Natural killer cell (primary cell): Measurements from ENCODE around the gene DENND1B. TPM values are rescaled to one million over a fixed set of nuclear protein-coding genes. Genes with fewer than 3 reads are reported as not detected.

Experiments
- ATAC-seq, 3 donors: fragments of 150-1000 bp in 2 of 3; fragments of 200-7000 bp in 1 of 3; cut with Tn5 transposase; 1 replicate in 1 of 3; 2 replicates in 2 of 3; pipeline ENCODE4 v1.10.0; 2021; ENCODE audit warnings: mild to moderate bottlenecking in 2 of 3, moderate library complexity in 2 of 3
- DNase-seq, 2 donors: peaks; one replicate each; pipeline versions ENCODE4 v3.0.0 to v3.0.0-alpha.2; 2013 to 2021; ENCODE audit warnings: mixed read lengths in 1 of 2
- H3K27ac ChIP-seq: one replicate; pipeline ENCODE4 v1.5.1; 2013; ENCODE audit warnings: mild to moderate bottlenecking, low read length
- H3K27me3 ChIP-seq: one replicate; pipeline ENCODE4 v1.6.1; 2013; ENCODE audit warnings: low read length; ENCODE audit not compliant: control insufficient read depth, insufficient read depth
- H3K36me3 ChIP-seq: one replicate; pipeline ENCODE4 v1.6.1; 2013; ENCODE audit warnings: low read length; ENCODE audit not compliant: control insufficient read depth, insufficient read depth
- H3K4me1 ChIP-seq: one replicate; pipeline ENCODE4 v1.6.1; 2013; ENCODE audit warnings: low read length; ENCODE audit not compliant: control insufficient read depth, insufficient read depth
- H3K4me3 ChIP-seq: one replicate; pipeline ENCODE4 v1.5.1; 2013; ENCODE audit warnings: low read length
- H3K9me3 ChIP-seq: one replicate; pipeline ENCODE4 v1.6.1; 2013; ENCODE audit warnings: low read length; ENCODE audit not compliant: control insufficient read depth, insufficient read depth
- H3K27ac Mint-ChIP-seq, 2 donors: one replicate each; pipeline ENCODE4 v1.8.0; 2022; ENCODE audit warnings: mild to moderate bottlenecking in 2 of 2, mixed read lengths in 2 of 2, moderate library complexity in 1 of 2
- H3K27me3 Mint-ChIP-seq, 2 donors: one replicate each; pipeline ENCODE4 v1.8.0; 2022; ENCODE audit warnings: low read depth in 2 of 2, mixed read lengths in 2 of 2
- H3K36me3 Mint-ChIP-seq: one replicate; pipeline ENCODE4 v1.8.0; 2022; ENCODE audit warnings: mixed read lengths
- H3K4me1 Mint-ChIP-seq, 2 donors: one replicate each; pipeline ENCODE4 v1.8.0; 2022; ENCODE audit warnings: mixed read lengths in 2 of 2
- H3K4me3 Mint-ChIP-seq: one replicate; pipeline ENCODE4 v1.8.0; 2022; ENCODE audit warnings: mild to moderate bottlenecking, moderate library complexity, mixed read lengths
- H3K9me3 Mint-ChIP-seq, 2 donors: one replicate each; pipeline ENCODE4 v1.8.0; 2022; ENCODE audit warnings: mixed read lengths in 2 of 2
- WGBS: methylation state at CpG from one replicate; pipeline ENCODE4 v1.1.7; 2013; ENCODE audit warnings: missing lambda C conversion rate; ENCODE audit not compliant: insufficient coverage; 5-methylcytosine and 5-hydroxymethylcytosine counted together
- intact Hi-C: fragments of 100-400 bp; cut with micrococcal nuclease; formaldehyde crosslinking; loops from one replicate; pipeline ENCODE4 v1.14.2; 2022
- total RNA-seq, 4 donors: library from RNA; stranded (reverse); fragments of 120-200 nt in 1 of 4; gene quantifications; one replicate each; pipeline versions ENCODE4 v1.2.3 to v1.2.4, GENCODE V29; 2013 to 2022
- TF ChIP-seq, protein P1 (sequence below): fragments of 200-600 bp; IDR thresholded peaks from one replicate; pipeline ENCODE4 v1.8.0; 2022; ENCODE audit warnings: antibody characterized with exemption

The DENND1B gene
- total RNA-seq, 3 donors from 2014 or later (not counting 1 experiment from before 2014, with no cell fraction given): 35.4 to 62.5 (median 37.5) TPM

GRCh38 chr1:197468543-197469175 lies 306.6 kb downstream of the DENND1B start:
- intact Hi-C loops: no loop called here
- Mint-ChIP-seq H3K4me3 (no peak overlapping the region), H3K9me3 (no peaks in the 10 kb centered on the region), H3K27me3 (peaks cover 0 to 7% of the 10 kb centered on the region in 2 donors), H3K36me3 (no peaks in the 10 kb centered on the region), H3K27ac (no peak overlapping the region), H3K4me1 (peaks cover 0 to 10% of the 10 kb centered on the region in 2 donors)
- Histone ChIP-seq H3K4me1 (no peaks in the 10 kb centered on the region), H3K36me3 (no peaks in the 10 kb centered on the region), H3K27ac (no peak overlapping the region), H3K27me3 (no peaks in the 10 kb centered on the region), H3K9me3 (no peaks in the 10 kb centered on the region), H3K4me3 (no peak overlapping the region)
- WGBS: 64% methylated on average over 9 of the region's 9 CpGs
- DNase-seq (no peak), ATAC-seq (no peak)
- TF ChIP-seq, protein P1, sequence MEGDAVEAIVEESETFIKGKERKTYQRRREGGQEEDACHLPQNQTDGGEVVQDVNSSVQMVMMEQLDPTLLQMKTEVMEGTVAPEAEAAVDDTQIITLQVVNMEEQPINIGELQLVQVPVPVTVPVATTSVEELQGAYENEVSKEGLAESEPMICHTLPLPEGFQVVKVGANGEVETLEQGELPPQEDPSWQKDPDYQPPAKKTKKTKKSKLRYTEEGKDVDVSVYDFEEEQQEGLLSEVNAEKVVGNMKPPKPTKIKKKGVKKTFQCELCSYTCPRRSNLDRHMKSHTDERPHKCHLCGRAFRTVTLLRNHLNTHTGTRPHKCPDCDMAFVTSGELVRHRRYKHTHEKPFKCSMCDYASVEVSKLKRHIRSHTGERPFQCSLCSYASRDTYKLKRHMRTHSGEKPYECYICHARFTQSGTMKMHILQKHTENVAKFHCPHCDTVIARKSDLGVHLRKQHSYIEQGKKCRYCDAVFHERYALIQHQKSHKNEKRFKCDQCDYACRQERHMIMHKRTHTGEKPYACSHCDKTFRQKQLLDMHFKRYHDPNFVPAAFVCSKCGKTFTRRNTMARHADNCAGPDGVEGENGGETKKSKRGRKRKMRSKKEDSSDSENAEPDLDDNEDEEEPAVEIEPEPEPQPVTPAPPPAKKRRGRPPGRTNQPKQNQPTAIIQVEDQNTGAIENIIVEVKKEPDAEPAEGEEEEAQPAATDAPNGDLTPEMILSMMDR: no peak

DNA sequence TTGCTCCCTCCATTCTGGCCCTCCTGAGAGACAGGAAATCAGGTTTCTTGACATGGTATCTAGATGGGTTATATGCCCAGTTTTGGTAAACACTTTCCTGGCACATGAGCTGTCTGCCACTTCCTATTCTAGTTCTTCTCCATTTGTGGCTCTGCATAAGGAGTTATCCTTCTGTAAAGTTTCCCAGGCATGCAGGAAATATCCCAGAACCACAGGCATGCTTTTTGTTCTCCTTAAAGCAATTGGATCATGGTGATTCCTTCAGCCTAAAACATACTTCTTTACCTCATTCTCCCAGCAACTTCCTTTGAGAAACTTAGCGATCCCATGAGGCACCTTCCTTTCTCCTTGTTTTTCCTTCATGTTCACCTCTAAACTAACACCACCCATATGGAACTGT lies 307.4 kb downstream of the DENND1B start:
- Histone ChIP-seq H3K9me3 (no peaks in the 10 kb centered on the region), H3K27ac (no peak overlapping the region), H3K27me3 (no peaks in the 10 kb centered on the region), H3K36me3 (no peaks in the 10 kb centered on the region), H3K4me1 (no peaks in the 10 kb centered on the region), H3K4me3 (no peak overlapping the region)
- peaks cover 0 to 10% of the 10 kb centered on the region in 2 donors for H3K4me1 Mint-ChIP-seq
- H3K27me3 Mint-ChIP-seq: peaks cover 0 to 7% of the 10 kb centered on the region in 2 donors
- TF ChIP-seq, protein P1: no peak
- H3K9me3 Mint-ChIP-seq: no peaks in the 10 kb centered on the region
- no peak overlapping the region for H3K4me3 Mint-ChIP-seq
- H3K36me3 Mint-ChIP-seq: no peaks in the 10 kb centered on the region
- 100% methylated on average over 1 of the region's 1 CpG for WGBS
- intact Hi-C loops: no loop called here
- no peak overlapping the region for H3K27ac Mint-ChIP-seq
- ATAC-seq: no peak
- no peak for DNase-seq

GRCh38 chr1:197466813-197467212 lies 308.5 kb downstream of the DENND1B start:
- Mint-ChIP-seq H3K9me3 (no peaks in the 10 kb centered on the region), H3K4me3 (no peak overlapping the region), H3K27me3 (peaks cover 0 to 7% of the 10 kb centered on the region in 2 donors), H3K4me1 (peaks cover 0 to 10% of the 10 kb centered on the region in 2 donors), H3K36me3 (no peaks in the 10 kb centered on the region), H3K27ac (no peak overlapping the region)
- Histone ChIP-seq H3K4me3 (no peak overlapping the region), H3K9me3 (no peaks in the 10 kb centered on the region), H3K36me3 (no peaks in the 10 kb centered on the region), H3K4me1 (no peaks in the 10 kb centered on the region), H3K27me3 (no peaks in the 10 kb centered on the region), H3K27ac (no peak overlapping the region)
- intact Hi-C loops: no loop called here
- DNase-seq (no peak), ATAC-seq (no peak)
- TF ChIP-seq, protein P1: no peak
- 64% methylated on average over 3 of the region's 3 CpGs for WGBS
